Neural cell (in vitro differentiated cells): ENCODE data around the gene CEP350. TPM values are rescaled to one million over a fixed set of nuclear protein-coding genes. Genes with fewer than 3 reads are reported as not detected.

Source experiments
- H2AFZ ChIP-seq: fragments of 200-600, 300-800 bp; sonication (generic), shearing (Covaris generic); 2 replicates; pipeline ENCODE4 v1.6.0; 2014; ENCODE audit warnings: low read depth, mild to moderate bottlenecking, antibody characterized with exemption, low read length, moderate library complexity
- H3F3A ChIP-seq: fragments of 200-600 bp; shearing (Covaris generic); 2 replicates; pipeline ENCODE4 v1.6.1; 2016; ENCODE audit warnings: mild to moderate bottlenecking, moderate library complexity, mixed read lengths, antibody characterized with exemption, low read length; ENCODE audit not compliant: insufficient read depth, poor library complexity, severe bottlenecking
- H3K27ac ChIP-seq: fragments of 200-600, 300-800 bp; sonication (generic), shearing (Covaris generic); 2 replicates; pipeline ENCODE4 v1.5.1; 2014; ENCODE audit warnings: mild to moderate bottlenecking, low read length, moderate library complexity
- H3K27me3 ChIP-seq: fragments of 300-800, 200-600 bp; sonication (generic), shearing (Covaris generic); 2 replicates; pipeline ENCODE4 v1.6.0; 2014; ENCODE audit warnings: mild to moderate bottlenecking, low read depth, low read length, moderate library complexity; ENCODE audit not compliant: insufficient read depth
- H3K36me3 ChIP-seq: fragments of 300-800, 200-600 bp; sonication (generic), shearing (Covaris generic); 2 replicates; pipeline ENCODE4 v1.5.1; 2014; ENCODE audit warnings: mild to moderate bottlenecking, antibody characterized with exemption, low read length, moderate library complexity; ENCODE audit not compliant: insufficient read depth
- H3K4me2 ChIP-seq: fragments of 300-800, 200-600 bp; sonication (generic), shearing (Covaris generic); 2 replicates; pipeline ENCODE4 v1.6.0; 2014; ENCODE audit warnings: mild to moderate bottlenecking, low read length
- H3K4me3 ChIP-seq: fragments of 300-800, 200-600 bp; sonication (generic), shearing (Covaris generic); 2 replicates; pipeline ENCODE4 v1.5.1; 2014; ENCODE audit warnings: mild to moderate bottlenecking, low read length, moderate library complexity
- H3K79me2 ChIP-seq: fragments of 200-600 bp; shearing (Covaris generic); replicated peaks from 2 replicates; pipeline ENCODE4 v1.6.0; 2014; ENCODE audit warnings: mild to moderate bottlenecking, low read length, moderate library complexity; ENCODE audit not compliant: insufficient read depth
- H3K9ac ChIP-seq: fragments of 300-800, 200-600 bp; sonication (generic), shearing (Covaris generic); 2 replicates; pipeline ENCODE4 v1.6.1; 2016; ENCODE audit warnings: mild to moderate bottlenecking, low read length, mixed read lengths
- H3K9me2 ChIP-seq: fragments of 200-600 bp; shearing (Covaris generic); 2 replicates; pipeline ENCODE4 v1.6.1; 2016; ENCODE audit warnings: mild to moderate bottlenecking, low read length, mixed read lengths; ENCODE audit not compliant: insufficient read depth
- H3K9me3 ChIP-seq: fragments of 200-600, 300-800 bp; sonication (generic), shearing (Covaris generic); 2 replicates; pipeline ENCODE4 v1.6.1; 2016; ENCODE audit warnings: mild to moderate bottlenecking, mixed run types, low read length, moderate library complexity, mixed read lengths
- H4K20me1 ChIP-seq: fragments of 200-600 bp; shearing (Covaris generic); 2 replicates; pipeline ENCODE4 v1.6.1; 2016; ENCODE audit warnings: mild to moderate bottlenecking, mixed run types; ENCODE audit not compliant: insufficient read depth
- CTCF ChIP-seq: fragments of 450-650 bp; IDR thresholded peaks from 2 replicates; pipeline ENCODE4 v1.5.1; 2014; ENCODE audit warnings: antibody characterized with exemption, mild to moderate bottlenecking, moderate library complexity; ENCODE audit not compliant: poor library complexity, severe bottlenecking
- EP300 ChIP-seq: fragments of 450-650 bp; conservative IDR thresholded peaks from 2 replicates; pipeline ENCODE4 v1.6.1; 2014; ENCODE audit warnings: antibody characterized with exemption, mild to moderate bottlenecking, moderate library complexity; ENCODE audit not compliant: poor library complexity, severe bottlenecking
- EZH2 ChIP-seq: fragments of 200-600, 300-800 bp; shearing (Covaris generic), sonication (generic); IDR thresholded peaks from 2 replicates; pipeline ENCODE4 v1.6.1; 2014; ENCODE audit warnings: antibody characterized with exemption, low read length, borderline replicate concordance, mild to moderate bottlenecking; ENCODE audit not compliant: insufficient read depth, poor library complexity, severe bottlenecking
- MXI1 ChIP-seq: fragments of 450-650 bp; conservative IDR thresholded peaks from 2 replicates; pipeline ENCODE4 v1.6.1; 2014; ENCODE audit warnings: antibody characterized with exemption, mild to moderate bottlenecking; ENCODE audit not compliant: poor library complexity, severe bottlenecking
- POLR2AphosphoS5 ChIP-seq: IDR thresholded peaks from 2 replicates; pipeline ENCODE4 v1.6.1; 2012
- RAD21 ChIP-seq: fragments of 450-650 bp; conservative IDR thresholded peaks from 2 replicates; pipeline ENCODE4 v1.6.1; 2014; ENCODE audit warnings: antibody characterized with exemption, mild to moderate bottlenecking, moderate library complexity
- REST ChIP-seq: IDR thresholded peaks from 2 replicates; pipeline ENCODE4 v1.6.1; 2012; ENCODE audit warnings: borderline replicate concordance
- SMC3 ChIP-seq: fragments of 450-650 bp; conservative IDR thresholded peaks from 2 replicates; pipeline ENCODE4 v1.6.1; 2014; ENCODE audit warnings: antibody characterized with exemption, mild to moderate bottlenecking, moderate library complexity; ENCODE audit not compliant: poor library complexity
- TAF1 ChIP-seq: IDR thresholded peaks from 2 replicates; pipeline ENCODE4 v1.6.1; 2012; ENCODE audit warnings: low read depth
- polyA plus RNA-seq: library from polyadenylated mRNA; depleted of rRNA; stranded (reverse); fragments of >200 nt; gene quantifications from 2 replicates; pipeline ENCODE4 v1.2.3, GENCODE V29; 2014

Gene CEP350
- polyA plus RNA-seq, 1 donor from 2014 or later = 28.1 TPM

- Histone ChIP-seq H3K4me3 (no peak overlapping the region), H2AFZ (no peak overlapping the region), H4K20me1 (no peaks in the 10 kb centered on the region), H3K27ac (no peak overlapping the region), H3K9me2 (no peaks in the 10 kb centered on the region), H3K79me2 (peaks cover 71% of the 10 kb centered on the region), H3K36me3 (no peaks in the 10 kb centered on the region), H3F3A (no peaks in the 10 kb centered on the region), H3K9ac (no peak overlapping the region), H3K4me2 (no peak overlapping the region), H3K27me3 (no peaks in the 10 kb centered on the region), H3K9me3 (no peaks in the 10 kb centered on the region)
- TF ChIP-seq REST (no peak), MXI1 (no peak), RAD21 (no peak), EP300 (no peak), SMC3 (no peak), CTCF (no peak)
These were observed 15.4 kb downstream of the CEP350 start for GRCh38 chr1:179969962-179970361.

GRCh38 chr1:179971563-179972496, 17.2 kb downstream of the CEP350 start:
- H2AFZ ChIP-seq = no peak overlapping the region
- no peaks in the 10 kb centered on the region for H3K9me3 ChIP-seq
- TF ChIP-seq TAF1 (no peak), CTCF (no peak), SMC3 (no peak), REST (no peak), EP300 (no peak), MXI1 (no peak), POLR2AphosphoS5 (no peak), EZH2 (no peak), RAD21 (no peak)
- no peaks in the 10 kb centered on the region for H3F3A ChIP-seq
- peaks cover 67% of the 10 kb centered on the region for H3K79me2 ChIP-seq
- H4K20me1 ChIP-seq = no peaks in the 10 kb centered on the region
- H3K27me3 ChIP-seq = no peaks in the 10 kb centered on the region
- no peak overlapping the region for H3K4me3 ChIP-seq
- H3K9me2 ChIP-seq = no peaks in the 10 kb centered on the region
- H3K9ac ChIP-seq = no peak overlapping the region
- no peak overlapping the region for H3K27ac ChIP-seq
- H3K36me3 ChIP-seq = no peaks in the 10 kb centered on the region
- H3K4me2 ChIP-seq = no peak overlapping the region
